OCI-LY1 (cell line): Measurements from ENCODE around the gene STK17A.

ENCODE experiments used
- EZH2 ChIP-seq: fragments of 200-600 bp; sonication (generic), shearing (Covaris generic); IDR thresholded peaks from 2 replicates; pipeline ENCODE4 v1.8.0; 2017; ENCODE audit warnings: borderline replicate concordance, mixed run types, mild to moderate bottlenecking, antibody characterized with exemption, low read length, moderate library complexity, mixed read lengths
- TF ChIP-seq, protein P1 (sequence below): fragments of 200-600 bp; sonication (generic), shearing (Covaris generic); IDR thresholded peaks from 2 replicates; pipeline ENCODE4 v1.5.1; 2017; ENCODE audit warnings: mild to moderate bottlenecking, antibody characterized with exemption, low read length, moderate library complexity, mixed read lengths

DNA sequence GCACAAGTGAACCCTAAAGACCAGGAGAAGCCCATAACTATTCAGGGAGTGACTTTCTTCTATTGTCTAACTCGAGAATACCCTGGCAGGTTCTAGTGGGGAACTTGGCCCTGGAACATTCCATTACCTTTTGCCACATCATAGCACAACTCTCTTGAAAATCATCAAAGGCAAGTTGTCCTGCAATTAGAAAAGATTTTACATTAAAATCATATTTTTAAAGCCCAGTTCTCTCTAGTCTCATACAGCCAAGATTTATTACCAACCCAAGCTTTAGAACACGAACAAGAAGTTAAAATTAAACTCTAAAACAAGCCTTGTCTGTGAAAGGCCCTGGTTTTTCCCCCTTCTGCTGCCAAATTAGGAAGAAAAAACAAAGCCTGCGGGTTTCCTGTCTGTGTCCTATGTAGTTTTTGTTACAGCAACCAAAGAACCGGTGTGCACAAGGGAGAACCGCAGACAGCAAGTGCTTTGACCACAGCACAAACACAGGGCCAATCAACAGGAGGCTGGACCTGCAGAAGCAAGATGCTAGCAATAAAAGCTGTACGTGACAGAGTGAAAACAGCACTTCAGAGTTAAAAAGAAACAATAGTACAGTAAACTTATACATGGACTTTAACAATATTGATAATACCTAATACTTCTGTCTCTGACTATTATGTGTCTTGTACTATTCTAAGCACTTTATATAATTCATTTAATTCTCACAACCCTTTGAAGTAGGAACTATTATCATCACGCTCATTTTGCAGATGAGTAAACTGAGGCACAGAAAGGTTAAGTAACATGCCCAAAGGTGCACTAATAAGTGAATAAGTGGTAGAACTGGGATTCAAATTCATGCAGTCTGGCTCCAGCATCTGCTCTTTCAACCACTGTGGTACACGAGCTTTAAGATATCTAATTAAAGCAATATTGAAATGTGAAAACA, 65.8 kb downstream of the STK17A start:
- no peak for TF ChIP-seq EZH2
- TF ChIP-seq, protein P1, sequence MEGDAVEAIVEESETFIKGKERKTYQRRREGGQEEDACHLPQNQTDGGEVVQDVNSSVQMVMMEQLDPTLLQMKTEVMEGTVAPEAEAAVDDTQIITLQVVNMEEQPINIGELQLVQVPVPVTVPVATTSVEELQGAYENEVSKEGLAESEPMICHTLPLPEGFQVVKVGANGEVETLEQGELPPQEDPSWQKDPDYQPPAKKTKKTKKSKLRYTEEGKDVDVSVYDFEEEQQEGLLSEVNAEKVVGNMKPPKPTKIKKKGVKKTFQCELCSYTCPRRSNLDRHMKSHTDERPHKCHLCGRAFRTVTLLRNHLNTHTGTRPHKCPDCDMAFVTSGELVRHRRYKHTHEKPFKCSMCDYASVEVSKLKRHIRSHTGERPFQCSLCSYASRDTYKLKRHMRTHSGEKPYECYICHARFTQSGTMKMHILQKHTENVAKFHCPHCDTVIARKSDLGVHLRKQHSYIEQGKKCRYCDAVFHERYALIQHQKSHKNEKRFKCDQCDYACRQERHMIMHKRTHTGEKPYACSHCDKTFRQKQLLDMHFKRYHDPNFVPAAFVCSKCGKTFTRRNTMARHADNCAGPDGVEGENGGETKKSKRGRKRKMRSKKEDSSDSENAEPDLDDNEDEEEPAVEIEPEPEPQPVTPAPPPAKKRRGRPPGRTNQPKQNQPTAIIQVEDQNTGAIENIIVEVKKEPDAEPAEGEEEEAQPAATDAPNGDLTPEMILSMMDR = no peak
